GM19239 (cell line): Measurements from ENCODE around the gene MYO1D.

ENCODE experiments used
- DNase-seq: peaks from one replicate; pipeline ENCODE4 v3.0.0; 2011; ENCODE audit warnings: low spot score; ENCODE audit not compliant: insufficient read length
- FAIRE-seq: peaks from 2 replicates; lab custom pipeline; 2011; peaks lifted over from hg19 to GRCh38; lab: Jason Lieb, UNC

Gene MYO1D

DNA sequence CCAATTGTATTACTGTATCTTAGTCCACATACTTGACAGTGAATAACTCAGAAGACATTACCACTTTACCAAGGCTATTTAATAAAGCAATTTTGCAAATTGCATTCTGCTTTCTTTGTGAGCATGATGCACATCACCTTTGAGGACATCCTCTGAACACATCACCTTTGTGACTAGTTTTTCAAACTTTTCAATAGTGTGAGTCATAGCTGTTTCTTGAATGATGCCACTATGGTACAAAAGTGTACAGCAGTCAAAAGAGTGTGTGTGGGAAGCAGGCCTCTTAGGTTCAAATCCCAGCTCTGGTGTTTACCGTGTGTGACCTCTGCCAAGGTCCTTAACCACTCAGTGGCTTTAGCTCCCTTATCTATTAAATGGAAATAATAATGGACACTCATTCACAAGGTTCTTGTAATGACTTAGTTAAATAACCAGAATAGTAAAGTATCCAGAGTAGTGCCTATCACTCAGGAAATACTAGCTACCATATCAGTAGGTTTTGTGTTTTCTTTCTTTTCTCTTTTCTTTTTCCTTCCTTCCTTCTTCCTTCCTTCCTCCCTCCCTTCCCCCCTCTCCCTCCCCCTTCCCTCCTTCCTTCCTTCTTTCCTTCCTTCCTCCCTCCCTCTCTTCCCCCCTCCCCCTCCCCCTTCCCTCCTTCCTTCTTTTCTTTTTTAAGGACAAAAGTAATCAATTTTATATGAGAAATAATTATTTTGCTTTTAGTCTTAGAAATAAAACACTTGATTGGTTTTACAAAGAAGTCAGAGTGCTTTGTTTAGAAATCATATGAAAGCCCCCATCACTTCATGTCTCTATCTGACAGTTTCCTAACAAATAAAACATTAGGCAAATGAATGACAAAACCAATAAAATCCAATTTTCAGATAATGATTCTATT, 178.9 kb downstream of the MYO1D start:
- FAIRE-seq (no peak), DNase-seq (no peak)

DNA sequence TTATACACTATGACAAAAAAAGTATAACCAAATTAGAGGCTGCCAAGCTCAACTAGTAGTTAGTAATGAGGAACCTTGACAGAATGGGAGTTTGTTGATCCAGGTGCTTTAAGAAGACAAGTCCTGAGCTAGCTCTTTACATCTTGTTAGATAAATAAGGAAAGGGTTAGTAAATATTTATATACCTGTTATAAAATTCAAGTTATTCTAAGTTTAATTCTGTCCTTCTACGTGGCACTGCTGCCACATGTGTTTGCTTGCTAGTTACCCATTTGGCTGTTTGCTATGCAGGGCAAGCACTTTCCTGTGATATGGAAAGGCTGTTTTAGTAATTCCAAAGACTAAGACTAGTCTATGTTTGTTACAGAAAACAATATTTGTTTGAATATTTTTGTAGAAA, 180.5 kb downstream of the MYO1D start:
- FAIRE-seq, result no peak
- DNase-seq, result no peak

DNA sequence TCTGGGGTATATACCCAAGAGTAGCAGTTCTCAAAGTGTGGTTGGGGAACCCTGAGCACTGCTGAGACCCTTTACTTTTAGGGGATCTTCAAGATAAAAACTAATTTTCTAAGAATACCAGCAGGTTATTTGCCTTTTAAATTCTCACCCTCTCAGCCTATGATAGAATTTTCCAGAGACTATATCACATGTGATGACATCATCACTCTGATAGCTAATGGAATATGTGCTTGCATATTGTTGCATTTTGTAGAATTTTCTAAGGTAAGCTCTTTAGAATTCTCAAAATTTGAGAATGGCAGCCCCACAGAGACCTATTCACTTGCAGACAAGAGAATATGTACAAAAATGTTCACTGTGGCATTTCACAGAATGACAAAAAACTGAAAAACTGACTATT, 181.1 kb downstream of the MYO1D start:
- FAIRE-seq, result no peak

DNA sequence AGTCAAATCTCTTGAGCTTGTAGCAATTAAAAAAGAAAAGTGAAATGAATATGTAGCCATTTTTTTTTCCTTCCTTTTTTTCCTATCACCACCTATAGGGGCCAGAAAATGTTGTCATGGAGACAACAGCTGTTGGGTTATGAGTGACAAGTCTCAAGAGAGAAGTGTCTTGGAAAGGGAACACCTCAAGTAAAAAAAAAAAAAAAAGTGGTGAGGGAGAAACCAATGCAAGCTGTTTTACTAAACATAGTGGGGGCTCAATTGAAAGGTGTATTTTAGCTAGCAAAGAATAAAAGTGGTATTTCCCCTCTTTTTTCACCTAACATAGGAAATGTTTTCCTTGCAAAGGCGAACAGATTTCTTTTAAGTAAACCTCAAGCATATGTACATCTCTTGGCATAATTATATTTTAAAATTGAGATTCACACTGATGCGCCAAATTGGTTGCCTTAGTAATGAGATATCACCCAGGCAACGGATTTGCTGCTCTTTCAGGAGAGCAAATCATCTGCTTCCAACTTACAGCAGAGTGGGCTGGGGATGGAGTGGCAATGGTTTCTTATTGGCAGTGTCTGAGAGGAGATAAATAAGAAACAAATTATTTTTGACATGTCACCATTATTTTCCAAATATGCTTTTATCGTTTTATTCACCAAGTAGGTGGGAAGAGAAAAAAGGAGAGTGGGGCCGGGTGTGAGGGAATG, 183.6 kb downstream of the MYO1D start:
- FAIRE-seq (no peak), DNase-seq (no peak)

More for the DNA sequence above, 181.1 kb downstream of the MYO1D start:
- DNase-seq, result no peak

DNA sequence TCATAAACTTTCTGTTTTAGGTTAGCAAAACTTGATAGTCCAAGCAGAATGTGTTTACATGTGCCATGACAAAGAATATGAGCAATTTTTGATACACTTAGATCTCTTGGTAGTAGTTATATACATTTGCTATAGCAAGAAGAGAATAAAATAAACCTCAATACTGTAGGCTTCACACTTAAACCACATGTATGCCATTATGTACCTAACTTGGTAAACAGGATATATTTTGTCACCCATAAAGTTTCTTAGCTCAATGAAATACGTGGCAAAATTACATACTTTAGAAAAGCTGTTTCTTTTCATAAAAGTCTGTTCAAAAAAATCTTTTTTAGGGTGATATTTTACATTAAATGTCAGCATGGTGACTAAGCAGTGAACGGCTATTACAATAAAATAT, 184.7 kb downstream of the MYO1D start:
- no peak for DNase-seq
- no peak for FAIRE-seq

DNA sequence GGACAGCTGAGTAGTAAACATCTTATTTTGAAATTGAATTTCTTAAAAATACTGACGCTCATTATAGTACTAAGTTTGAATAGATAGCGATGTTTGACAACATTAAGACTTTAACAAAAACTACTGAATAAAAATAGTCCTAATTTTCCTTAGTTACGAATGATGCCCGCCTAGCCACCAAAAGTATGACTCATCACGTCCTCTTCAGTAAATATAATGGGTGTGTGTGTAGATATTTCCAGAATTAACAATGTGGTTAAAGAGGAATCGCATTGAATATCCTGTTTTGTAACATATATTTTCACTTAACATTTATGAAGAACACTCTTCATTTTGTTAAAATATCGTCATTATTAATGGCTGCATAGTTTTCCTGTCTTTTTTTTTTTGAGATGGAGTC, 187.6 kb downstream of the MYO1D start:
- no peak for DNase-seq
- FAIRE-seq, result no peak

DNA sequence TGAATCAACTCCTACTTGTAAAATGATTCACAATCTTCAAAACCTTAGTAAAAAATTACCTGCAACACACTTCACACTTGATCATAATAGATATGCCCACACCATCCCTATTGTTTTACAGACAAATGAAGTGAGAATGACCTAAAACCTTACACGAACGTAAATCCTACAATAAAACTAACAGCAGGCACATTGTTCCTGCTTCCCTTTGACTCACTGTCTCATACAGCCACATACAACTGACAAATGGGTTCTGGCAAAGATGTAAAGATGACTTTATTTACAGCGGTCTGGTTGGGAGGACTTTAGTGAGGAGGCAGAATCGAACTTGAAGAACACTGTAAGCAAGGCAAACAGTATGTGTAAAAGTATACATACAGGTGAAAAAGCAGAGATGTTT, 188.7 kb downstream of the MYO1D start:
- DNase-seq (no peak), FAIRE-seq (peak; percentile 51)

DNA sequence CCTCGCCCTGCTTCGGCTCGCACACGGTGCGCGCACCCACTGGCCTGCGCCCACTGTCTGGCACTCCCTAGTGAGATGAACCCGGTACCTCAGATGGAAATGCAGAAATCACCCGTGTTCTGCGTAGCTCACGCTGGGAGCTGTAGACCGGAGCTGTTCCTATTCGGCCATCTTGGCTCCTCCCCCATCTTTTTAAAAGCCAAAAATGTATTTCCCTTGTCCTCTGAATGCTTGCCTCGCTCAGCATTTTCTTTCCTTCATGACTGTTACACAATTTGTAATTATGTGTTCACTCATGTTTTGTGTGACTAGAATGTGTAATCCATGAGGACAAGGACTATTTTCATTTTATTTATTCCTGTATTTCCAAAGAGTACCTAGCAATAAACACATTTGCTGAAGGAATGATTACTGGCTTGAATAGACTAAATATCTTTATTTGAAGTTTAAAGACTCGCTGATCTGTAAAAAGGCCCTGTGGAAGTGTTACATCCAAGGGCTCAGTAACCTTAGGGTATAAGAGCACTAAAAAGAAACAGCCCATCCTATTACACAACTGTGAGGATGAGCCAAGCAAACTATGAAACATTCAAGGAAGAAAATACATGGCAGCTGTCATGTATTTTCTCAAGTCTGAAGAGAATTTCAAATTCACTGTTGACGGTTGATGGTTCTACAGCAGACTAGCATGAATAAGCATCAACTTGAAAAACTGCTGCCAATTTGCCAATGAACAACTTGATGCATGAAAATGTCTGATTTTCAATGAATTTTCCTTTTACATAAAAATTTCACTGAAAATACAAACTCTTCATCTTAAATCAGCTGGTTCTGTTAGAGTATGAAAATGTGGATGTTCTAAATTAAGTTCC, 192.6 kb downstream of the MYO1D start:
- no peak for DNase-seq
- no peak for FAIRE-seq

DNA sequence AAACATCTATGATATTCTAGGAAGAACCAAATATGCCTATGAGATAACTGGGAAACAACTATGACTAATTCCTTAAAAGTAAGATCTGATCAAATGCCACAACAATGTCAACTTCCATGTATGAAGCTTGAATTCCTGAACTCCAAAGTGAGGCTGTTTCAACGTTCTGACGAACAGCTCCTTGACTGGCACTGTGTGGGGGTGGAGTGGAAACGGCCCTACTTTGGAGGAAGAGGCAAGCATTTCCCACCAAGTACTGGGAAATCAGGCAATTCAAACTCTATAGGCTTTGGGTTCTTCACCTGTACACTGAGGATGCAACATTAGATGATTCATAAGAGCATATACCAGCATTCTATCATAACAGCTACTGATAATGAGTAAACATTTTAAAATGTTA, 203.0 kb downstream of the MYO1D start:
- no peak for DNase-seq
- FAIRE-seq, result no peak

DNA sequence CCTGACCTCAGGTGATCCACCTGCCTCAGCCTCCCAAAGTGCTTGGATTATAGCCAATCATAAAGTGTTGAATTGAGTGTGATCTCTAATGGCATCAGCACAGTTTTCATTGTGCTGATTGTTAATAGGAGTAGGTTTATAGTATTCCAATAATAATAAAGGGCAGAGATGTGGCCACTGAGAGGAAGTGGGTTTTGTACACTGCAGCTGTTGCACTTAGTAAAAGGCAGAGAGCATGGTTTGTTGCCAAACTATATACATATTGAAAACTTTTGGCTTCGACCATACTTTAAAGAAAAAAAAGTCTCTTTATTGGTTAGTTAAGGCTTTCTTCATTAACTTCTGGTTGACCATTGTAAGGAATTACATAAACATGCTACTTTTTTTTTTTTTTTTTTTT, 204.2 kb downstream of the MYO1D start:
- DNase-seq, result no peak
- FAIRE-seq, result no peak

DNA sequence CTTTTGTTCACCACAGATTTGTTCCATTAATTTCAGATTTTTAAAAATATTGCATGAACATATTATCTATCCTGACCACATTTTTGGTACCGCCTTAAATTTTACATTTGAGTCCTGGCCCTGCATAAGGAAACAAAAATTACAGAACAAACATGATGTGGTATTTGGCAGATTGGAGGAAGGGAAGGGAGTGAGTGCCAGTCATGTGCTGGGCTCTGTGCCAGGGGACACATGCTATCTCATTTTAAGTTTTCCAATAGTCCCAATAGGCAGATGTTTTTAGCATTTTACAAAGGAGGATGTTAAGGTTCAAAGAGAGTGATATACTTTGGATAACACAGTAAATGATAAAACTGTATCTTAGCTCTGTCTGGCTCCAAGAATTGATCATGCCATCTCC, 205.0 kb downstream of the MYO1D start:
- no peak for FAIRE-seq
- no peak for DNase-seq

DNA sequence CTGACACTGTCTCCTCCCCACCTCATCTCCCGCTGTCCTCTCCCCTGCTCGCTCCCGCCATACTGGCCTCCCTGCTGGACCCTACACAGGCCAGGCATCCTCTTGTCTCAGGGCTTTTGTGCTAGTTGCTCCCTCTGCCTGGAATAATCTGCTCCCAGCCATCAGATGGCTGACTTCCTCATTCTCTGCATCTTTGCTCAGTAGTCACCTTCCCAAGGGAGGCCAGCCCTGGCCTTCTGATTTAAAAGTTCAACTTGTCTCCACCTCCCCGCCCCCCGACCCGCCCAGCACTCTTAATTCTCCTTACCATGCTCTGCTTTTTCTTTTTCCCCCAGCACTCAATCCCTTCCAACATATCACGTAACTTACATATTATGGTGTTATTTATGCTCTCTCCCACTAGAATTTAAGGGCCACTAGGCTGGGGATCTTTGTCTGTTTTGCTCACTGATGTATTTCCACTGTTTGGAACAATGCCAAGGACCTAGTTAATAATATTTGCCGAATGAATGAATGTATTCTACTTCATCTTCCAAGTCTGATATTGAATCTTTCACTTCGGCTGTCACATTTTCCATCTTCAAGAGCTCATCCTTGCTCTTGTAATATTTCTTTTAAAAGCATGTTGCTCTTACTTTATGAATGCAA, 211.9 kb downstream of the MYO1D start:
- no peak for DNase-seq
- FAIRE-seq, result no peak

DNA sequence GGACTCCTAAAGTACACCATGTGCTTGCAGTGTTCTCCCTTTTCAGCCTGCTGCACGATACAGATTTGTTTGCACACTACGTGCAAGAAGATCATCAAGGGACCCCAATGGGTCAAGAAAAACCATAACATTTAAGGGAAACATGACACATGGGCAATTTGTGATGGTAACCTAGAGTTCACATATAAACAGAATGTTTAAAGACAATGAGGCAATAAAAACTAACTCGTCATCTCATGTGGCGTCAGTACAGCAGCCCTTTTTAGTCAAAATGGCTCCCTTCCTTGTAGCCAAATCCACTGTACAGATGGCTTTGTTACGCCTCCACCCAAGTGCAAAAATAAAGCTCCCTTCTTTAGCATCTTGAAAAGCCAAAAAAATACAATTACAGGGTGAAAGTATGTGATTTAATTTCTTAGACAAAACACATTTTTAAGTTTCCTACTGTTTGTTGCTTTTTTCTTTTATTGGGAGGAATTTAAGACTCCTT, 216.4 kb downstream of the MYO1D start:
- FAIRE-seq (no peak), DNase-seq (no peak)

DNA sequence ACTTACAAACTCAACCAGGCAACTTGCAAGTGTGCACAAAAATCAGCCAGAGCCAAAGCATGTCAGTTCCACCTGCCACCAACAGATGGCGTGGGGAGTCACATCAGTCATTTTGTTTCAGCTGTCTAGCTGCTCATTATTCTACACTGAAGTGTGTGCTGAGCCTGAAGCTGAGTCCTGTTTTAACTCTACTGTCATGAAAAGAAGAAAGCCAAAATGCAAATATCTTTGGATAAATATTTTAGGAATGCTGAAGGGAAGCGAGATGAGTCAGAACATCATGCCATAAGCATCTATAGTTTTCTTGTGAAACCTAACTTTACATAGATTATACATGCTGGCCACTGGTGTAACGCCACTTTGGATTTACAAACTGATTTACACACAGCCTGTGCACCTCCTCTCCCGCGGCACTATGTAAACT, 217.5 kb downstream of the MYO1D start:
- DNase-seq (peak; percentile 69), FAIRE-seq (peak; percentile 93)

DNA sequence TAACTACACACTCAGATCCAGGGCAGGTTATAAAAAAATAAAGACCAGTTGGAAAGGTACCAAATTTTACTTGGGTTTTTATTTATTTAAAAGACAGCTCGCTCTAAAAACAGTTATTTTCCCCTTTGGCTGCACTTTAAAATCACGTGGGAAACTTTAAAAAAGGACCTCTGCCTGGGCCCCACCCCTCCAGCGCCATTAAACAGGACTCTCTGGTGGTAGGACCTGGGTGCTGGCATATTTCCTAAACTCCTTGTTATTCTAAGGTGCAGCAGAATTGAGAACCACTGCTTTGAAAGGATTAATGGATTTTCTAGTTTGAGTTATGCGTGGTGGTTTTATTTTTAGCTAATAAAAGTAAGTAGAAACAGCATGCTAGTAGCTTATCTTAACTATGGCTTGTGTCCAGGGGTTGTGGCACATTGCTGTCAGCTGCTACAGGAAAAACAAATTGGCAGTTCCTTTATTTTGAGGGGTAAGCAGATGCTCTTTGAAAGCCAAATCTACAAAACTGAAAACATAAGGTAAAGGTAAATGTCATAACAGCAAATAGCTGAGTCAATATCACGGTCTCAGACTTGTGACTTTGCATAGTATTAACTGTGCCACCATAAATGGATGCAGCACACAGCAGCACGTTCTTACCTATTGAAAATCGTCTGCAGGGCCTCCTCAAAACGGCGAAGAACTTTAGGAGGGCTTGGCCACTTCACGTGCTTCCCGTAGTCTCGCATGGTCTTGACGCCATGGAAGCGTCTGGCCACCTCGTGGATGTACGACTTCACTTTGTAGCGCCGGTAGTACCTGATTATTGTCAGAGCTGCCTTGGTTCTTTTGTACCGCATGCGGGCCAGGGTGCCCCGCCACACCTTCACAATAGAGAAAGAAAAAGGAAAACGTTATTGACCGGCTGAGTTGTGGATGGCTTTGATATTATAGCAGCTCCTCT, 218.2 kb downstream of the MYO1D start:
- DNase-seq, result no peak
- no peak for FAIRE-seq

DNA sequence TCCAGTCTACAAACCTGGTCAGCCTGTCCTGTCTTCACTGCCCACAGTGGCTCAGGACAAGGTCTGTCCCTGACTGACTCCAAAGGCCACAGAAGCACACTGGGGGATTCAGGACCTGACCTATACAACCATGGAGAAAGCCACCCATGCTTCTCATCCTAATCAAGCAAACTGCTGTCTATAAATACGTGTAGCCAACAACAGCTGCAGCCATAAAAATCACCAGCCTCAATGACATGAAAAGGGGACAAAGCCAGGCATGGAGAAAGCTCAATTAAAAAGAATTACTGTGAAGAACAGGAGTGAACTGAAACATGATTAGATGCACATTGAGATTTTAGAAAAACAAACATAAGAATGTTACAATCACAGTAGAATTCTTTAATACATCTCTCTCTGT, 220.0 kb downstream of the MYO1D start:
- DNase-seq (no peak), FAIRE-seq (no peak)

DNA sequence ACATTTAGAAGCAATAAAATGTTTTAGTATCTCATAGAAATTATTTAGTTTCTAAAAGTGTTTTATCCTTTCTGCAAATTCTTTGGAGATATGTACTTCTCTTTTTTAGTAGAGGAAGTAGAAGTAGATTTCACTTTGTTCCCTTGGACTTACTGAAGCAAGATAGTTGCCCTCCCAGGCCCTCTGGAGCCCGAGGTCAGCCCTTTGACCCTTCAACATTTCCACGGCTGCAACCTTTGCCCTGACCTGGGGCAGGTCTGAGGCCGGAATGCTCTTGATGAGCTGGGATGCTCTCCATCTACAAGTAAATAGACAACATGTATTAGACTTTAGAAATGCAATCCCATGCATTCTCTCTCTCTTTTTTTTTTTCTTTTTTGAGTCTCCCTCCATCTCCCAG, 222.6 kb downstream of the MYO1D start:
- DNase-seq, result no peak
- FAIRE-seq, result no peak

DNA sequence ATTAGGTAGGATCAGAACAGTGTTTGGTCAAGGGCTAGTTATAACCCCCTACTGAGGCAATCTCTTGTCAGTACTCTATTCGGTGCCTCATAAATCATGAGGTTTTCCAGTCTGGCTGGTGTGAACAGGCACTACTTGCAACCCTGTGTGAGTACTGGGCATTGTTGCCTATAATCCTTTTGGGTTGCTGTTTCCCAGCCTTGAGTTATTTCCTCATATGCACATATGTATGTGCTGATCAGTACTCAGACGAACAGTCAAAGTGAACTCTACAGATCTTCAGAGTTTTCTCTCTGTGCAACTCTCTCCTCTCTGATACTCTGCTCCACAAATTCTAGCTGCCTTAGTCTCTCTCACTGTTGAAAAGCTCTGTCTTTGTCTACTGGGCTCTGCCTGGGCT, 225.8 kb downstream of the MYO1D start:
- DNase-seq (no peak), FAIRE-seq (no peak)

DNA sequence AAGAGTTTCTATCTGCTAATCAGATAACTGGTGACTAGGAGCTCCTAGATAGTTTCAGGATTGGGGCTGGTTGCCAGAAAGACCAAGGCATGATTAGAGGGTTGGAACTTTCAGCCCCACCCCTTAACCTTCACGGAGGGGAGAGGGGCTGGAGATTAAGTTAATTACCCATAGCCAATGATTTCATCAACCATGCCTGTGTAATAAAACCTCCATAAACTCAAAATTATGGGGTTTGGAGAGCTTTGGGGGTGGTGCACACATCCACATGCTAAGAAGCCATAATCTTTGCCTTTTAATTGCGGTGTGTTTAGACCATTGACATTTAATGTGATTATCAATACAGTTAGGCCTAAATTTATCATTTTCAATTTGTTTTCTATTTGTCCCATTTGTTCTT, 228.5 kb downstream of the MYO1D start:
- DNase-seq (no peak), FAIRE-seq (no peak)
